ENCODE data around the gene OCEL1.

Gene OCEL1

DNA sequence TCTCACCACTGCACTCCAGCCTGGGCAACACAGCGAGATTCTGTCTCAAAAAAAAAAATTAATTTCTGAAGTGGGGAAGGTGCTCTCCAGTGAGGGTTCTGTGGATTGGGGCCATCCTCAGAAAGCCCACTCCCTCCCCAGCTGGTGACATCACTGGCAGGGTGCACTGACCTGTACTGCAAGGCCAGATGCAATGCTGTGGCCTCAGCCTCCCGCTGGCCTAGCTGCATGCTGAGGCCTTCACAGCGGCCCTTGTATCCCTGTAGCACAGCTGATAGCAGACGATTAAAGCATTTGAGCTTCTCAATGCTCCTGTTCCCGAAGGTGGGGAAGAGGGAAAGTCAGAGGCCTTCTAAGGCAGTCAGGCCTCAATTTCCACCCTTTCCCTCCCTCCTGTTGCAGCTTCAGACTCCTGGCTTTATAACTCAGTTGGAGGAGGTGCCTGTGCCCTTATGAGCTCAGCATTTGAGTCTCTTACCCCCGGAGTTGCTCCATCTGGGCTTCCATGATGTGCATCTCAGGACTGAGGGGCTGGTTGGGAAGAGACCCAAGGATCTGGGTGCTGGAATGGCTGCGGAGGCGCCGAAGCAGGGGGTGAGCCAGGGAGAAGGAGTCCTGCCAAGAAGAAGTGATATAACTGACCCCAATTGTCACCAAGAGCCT lies 33.2 kb downstream of the OCEL1 start:
- no peak overlapping the region for H3K4me3 ChIP-seq (ENCODE audit: low read depth, low read length)
- no peak for DNase-seq (ENCODE audit: low read depth)
- TF ChIP-seq, protein P1, sequence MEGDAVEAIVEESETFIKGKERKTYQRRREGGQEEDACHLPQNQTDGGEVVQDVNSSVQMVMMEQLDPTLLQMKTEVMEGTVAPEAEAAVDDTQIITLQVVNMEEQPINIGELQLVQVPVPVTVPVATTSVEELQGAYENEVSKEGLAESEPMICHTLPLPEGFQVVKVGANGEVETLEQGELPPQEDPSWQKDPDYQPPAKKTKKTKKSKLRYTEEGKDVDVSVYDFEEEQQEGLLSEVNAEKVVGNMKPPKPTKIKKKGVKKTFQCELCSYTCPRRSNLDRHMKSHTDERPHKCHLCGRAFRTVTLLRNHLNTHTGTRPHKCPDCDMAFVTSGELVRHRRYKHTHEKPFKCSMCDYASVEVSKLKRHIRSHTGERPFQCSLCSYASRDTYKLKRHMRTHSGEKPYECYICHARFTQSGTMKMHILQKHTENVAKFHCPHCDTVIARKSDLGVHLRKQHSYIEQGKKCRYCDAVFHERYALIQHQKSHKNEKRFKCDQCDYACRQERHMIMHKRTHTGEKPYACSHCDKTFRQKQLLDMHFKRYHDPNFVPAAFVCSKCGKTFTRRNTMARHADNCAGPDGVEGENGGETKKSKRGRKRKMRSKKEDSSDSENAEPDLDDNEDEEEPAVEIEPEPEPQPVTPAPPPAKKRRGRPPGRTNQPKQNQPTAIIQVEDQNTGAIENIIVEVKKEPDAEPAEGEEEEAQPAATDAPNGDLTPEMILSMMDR (IDR thresholded peaks at IDR 0.05; ENCODE audit: control insufficient read depth, extremely low read depth, insufficient read depth), result no peak

DNA sequence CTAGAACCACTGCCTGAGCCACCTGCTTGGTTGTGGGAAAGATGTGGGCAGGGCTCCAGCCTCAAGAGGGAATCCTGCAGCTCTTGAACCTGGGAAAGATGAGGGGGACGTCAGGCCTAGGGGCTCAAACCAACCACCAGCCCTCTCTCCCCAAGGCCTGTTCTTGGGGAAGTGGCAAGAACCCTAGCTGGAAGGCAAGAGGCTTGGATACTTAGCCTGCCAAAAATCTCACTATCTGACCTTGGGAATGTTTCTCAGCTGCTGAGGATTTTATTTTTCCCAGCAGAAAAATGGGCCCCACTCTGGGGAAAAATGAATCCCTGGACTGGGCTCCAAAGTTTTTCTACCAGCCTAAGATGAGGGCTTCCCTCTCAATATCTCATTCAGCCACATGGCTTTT lies 33.9 kb downstream of the OCEL1 start:
- TF ChIP-seq, protein P1 (IDR thresholded peaks at IDR 0.05; ENCODE audit: control insufficient read depth, extremely low read depth, insufficient read depth), result no peak
- no peak for DNase-seq (ENCODE audit: low read depth)
- H3K4me3 ChIP-seq (ENCODE audit: low read depth, low read length), result no peak overlapping the region

DNA sequence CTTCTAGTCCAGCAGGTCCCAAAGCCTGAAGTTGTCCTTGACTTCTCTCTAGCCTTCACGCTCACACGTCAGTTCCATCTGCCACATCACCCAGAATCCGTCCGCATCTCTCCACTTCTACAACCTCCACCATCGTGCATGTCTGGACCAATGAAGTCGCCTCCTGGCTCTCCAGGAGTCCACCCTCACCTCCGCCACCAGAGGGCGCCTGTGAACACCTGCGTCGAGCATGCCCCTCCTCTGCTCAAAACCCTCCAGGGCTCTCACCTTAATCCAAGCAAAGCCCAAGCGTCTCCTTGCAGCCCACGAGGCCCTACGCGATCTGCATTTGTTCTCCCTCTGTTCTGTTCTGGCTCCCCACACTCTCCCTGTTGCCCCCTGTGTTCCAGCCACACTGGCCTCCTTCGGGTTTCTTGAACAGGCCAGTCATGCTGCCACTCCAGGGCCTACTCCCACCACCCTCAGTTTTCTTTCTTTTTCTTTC lies 34.9 kb downstream of the OCEL1 start:
- DNase-seq (ENCODE audit: low read depth), result peak; percentile 58
- no peak overlapping the region for H3K4me3 ChIP-seq (ENCODE audit: low read depth, low read length)
- TF ChIP-seq, protein P1 (IDR thresholded peaks at IDR 0.05; ENCODE audit: control insufficient read depth, extremely low read depth, insufficient read depth), result peak; percentile 88

DNA sequence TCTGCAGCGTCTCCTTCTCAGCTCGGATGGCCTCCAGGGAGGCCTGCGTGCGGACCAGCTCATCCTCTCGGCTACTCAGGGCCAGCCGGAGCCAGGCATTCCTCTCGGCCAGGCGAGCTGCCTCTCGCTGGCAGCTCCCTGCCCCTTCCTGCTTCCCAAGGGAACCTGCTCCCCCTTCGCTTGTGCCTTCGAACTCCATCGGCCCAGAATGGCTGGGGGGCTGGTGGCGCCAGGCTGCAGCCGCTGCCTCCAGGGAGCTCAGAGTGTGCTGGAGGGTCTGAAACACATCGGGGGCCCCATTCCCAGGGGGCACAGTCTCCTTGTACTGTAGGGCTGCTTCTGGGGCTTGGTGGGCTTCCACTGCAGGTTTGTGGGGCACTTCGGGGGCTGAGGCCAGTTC lies 36.5 kb downstream of the OCEL1 start:
- no peak overlapping the region for H3K4me3 ChIP-seq (ENCODE audit: low read depth, low read length)
- DNase-seq (ENCODE audit: low read depth), result no peak
- TF ChIP-seq, protein P1 (IDR thresholded peaks at IDR 0.05; ENCODE audit: control insufficient read depth, extremely low read depth, insufficient read depth), result no peak

DNA sequence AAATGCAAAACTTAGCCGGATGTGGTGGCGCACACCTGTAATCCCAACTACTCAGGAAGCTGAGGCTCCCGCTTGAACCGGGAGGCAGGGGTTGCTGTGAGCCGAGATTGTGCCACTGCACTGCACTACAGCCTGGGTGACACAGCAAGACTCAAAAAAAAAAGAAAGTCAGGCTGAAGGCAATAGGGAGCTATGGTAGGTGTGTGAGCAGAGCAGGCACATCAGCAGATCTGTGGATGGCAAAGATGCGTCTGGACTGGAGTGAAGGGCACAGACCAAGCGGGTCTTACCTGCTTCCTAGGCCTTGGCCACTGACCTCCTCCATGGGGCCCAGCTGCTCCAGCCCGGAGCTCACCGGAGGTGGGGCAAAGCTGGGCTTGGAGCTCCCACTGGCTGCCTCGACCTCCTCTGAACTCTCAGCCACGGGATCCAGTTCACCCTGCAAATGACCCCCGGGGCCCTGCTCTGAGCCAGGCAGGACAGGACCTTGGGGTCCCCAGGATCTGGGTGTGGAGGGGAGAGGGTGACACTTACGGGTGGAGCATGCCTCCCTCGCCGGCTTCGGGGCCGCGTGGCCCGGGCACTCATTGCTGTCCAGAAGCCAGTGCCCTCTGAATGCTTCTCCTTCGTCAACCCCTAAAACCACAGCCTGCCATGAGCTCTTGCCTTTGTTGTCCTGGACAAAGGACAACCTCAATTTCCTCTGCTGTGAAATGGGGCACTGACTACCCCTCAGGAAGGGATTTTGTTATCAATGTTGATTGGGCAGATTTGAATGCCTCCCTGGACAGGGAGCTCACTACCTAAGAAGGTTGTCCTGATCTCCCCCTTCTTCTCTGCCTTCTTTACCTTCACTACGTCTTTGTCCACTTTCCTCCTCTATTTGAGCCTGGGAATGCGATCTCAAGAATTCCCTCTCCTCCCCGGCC lies 38.0 kb downstream of the OCEL1 start:
- TF ChIP-seq, protein P1 (IDR thresholded peaks at IDR 0.05; ENCODE audit: control insufficient read depth, extremely low read depth, insufficient read depth), result no peak
- no peak overlapping the region for H3K4me3 ChIP-seq (ENCODE audit: low read depth, low read length)
- DNase-seq (ENCODE audit: low read depth), result no peak

DNA sequence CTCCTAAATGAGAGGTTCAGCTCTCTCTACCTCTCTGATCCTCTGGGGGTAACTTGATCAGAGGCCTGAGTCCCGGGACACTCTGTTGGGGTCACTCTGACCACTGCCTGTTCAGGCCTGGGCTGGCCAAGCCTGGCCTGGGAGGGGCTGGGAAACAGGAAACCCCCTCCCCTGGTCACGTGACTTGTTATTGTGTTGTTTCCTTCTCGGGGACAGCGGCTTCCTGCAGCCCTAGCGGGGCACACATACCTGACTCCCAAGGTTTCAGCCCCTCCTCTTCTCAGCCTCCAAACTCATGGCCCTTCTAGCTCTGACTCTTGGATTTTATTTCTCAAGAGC lies 38.6 kb downstream of the OCEL1 start, which contains the start of gene USHBP1:
TSS of gene USHBP1 (minus strand) at position 105 of the 339 bp plus-strand sequence. CDS start 446 bp downstream, outside the sequence.
- no peak for DNase-seq (ENCODE audit: low read depth)
- TF ChIP-seq, protein P1 (IDR thresholded peaks at IDR 0.05; ENCODE audit: control insufficient read depth, extremely low read depth, insufficient read depth), result no peak
- no peak within 1 kb of the TSS for H3K4me3 ChIP-seq (ENCODE audit: low read depth, low read length)
